Measurements from ENCODE around the gene CFAP70.
"Not testable (repeated sequence)": the region's sequence is repeated elsewhere in the genome, so short reads cannot be mapped to it uniquely, and the experiment has no call there.

CFAP70 gene

DNA sequence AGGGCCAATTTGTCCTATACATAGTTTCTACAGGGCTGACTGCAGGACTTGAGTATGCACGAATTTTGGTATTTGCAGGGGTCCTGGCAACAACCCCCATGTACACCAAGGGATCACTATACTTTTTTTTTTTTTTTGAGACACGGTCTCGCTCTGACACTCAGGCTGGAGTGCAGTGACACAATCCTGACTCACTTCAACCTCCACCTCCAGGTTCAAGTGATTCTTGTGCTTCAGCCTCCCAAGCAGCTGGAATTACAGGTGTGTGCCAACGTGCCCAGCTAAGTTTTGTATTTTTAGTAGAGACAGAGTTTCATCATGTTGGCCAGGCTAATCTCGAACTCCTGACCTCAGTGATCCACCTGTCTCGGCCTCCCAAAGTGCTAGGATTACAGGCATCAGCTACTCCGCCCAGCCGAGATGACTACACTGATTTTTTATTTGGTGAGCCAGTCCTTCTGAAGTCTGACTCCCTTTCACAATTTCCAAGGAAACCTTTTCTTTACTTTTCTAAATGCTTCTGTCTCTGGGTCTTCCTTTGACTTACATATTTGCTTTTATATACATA is 19.8 kb downstream of the CFAP70 start:
- no peak for DNase-seq

- DNase-seq, result no peak
Measured at GRCh38 chr10:73333202-73333601, 25.5 kb downstream of the CFAP70 start.

DNA sequence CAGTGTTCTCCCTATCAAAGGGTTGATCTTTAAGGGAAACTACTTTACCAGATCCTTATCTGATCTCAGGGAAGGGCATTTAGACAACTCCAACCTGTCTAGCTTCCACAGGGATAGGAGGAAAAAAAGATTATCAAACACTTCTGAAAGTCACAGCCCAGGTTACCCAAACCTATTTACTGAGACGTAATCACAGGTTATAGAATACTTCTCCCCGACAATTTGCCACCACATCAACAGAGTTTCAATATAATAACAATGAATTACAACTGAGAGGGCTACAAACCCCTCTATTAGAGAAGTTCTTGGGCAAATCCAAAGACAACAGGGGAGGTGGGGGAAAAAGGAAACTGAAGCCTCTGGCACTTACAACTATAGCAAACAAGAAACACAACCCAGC is 26.3 kb downstream of the CFAP70 start:
- no peak for DNase-seq

- DNase-seq, result not testable (repeated sequence)
Measured at GRCh38 chr10:73328523-73328922, 30.1 kb downstream of the CFAP70 start.

GRCh38 chr10:73325290-73325689 is 33.4 kb downstream of the CFAP70 start:
- not testable (repeated sequence) for DNase-seq

GRCh38 chr10:73323582-73323981 is 35.1 kb downstream of the CFAP70 start:
- not testable (repeated sequence) for DNase-seq

DNA sequence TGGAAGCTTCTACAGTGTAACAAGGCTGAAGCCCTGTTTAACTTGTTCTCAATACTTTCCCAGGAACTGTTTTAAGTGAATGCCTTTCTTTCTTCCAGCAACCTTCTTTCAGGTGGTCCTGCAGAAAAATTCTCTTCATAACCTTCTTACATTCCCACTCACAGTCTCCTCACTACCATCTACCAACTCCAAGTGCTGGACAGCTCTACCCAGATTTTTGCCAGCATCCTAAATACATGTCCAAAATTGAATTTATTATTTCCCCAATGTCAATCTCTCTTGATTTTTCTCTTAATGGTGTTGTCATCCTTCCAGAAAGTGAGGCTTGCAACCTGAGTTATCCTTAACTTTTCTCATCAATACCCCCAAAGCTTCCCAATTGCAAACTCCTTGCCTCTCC is 48.2 kb downstream of the CFAP70 start:
- DNase-seq, result no peak

- no peak for DNase-seq
Measured at GRCh38 chr10:73307203-73307800, 51.4 kb downstream of the CFAP70 start.

DNA sequence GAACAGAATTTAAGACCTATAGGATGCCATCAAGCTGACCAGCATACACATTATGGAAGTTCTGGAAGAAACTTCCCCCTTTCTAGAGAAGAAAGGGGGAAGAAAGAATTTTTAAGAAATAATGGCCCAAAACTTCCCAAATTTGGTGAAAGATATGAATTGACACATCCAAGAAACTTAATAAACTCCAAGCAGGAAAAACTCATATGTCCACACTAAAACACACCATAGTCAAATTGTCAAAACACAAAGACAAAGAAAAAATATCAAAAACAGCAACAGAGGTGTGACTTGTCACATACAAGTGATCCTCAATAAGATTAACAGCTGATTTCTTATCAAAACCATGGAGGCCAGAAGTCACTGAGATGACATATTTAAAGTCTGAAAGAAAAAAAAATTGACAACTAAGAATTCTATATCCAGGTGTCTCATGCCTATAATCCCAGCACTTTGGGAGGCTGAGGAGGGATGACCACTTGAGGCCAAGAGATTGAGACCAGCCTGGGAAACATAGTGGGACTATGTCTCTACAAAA is 52.4 kb downstream of the CFAP70 start:
- no peak for DNase-seq

DNA sequence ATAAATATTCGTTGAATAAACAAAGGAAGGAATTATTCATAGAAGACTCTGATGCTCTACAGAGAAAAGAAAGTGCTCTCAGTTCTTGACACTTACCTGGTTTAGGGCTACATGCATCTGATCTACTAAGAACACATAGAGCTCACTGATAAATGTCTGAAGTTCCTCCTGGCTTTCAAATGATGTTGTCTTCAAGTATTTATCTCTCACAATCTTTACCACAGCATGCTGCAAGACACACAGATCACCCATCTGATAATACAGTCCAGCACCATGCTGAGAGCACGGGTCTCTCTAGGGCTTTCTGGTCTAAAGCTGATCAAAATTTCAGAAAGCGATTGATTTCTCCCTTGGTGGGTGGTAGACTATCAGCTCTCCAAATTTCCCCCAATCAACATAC is 61.7 kb downstream of the CFAP70 start:
- no peak for DNase-seq

- no peak for DNase-seq
Measured at GRCh38 chr10:73293461-73293860, 65.2 kb downstream of the CFAP70 start.

DNA sequence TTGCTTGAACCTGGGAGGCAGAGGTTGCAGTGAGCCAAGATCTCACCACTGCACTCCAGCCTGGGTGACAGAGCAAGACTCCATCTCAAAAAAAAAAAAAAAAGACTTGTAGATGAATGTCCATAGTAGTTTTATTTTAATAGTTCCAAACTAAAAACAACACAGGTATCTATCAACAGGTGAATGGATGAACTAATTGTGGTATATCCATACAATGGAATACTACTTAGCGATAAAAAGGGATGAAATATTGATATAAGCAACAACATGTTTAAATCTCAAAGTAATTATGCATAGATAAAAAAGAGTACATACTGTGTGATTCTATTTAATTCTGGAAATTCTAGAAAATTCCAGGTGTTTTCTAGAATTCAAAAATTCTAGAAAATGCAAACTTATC is 68.7 kb downstream of the CFAP70 start:
- DNase-seq, result no peak

GRCh38 chr10:73287441-73287840 is 71.2 kb downstream of the CFAP70 start:
- no peak for DNase-seq

DNA sequence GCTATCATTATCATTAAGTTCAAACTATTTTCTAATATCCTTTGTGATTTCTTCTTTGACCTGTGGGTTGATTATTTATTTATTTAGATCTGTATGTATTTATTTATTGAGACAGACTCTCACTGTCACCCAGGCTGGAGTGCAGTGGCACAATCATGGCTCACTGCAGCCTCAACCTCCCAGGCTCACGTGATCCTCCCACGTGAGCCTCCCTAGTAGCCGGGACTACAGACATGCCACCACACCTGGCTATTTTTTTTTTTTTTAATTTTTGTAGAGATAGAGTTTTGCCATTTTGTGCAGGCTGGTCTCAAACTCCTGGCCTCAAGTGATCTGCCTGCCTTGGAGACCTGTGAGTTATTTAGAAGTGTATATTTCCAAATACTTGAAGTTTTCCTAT is 77.6 kb downstream of the CFAP70 start:
- DNase-seq, result no peak

DNA sequence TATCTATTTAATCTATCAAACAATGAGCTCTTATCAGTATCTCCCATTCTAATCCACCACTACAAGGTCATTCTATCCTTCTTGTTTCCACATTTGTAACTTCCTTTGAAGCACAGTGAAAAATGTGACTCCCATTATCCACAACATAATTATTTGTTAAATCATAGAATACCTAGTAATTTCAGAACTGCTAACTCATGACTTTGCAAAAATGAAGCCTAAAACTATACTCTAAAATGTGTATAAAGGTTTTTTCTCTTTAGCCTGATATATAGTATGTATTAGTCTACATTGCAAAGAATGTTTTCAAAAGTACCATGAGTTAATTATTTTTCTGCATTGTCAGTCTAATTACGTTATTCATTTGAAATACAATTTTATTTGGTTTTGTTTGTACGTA is 94.2 kb downstream of the CFAP70 start:
- DNase-seq, result no peak

GRCh38 chr10:73263693-73264347 is 94.8 kb downstream of the CFAP70 start:
- DNase-seq, result no peak

DNA sequence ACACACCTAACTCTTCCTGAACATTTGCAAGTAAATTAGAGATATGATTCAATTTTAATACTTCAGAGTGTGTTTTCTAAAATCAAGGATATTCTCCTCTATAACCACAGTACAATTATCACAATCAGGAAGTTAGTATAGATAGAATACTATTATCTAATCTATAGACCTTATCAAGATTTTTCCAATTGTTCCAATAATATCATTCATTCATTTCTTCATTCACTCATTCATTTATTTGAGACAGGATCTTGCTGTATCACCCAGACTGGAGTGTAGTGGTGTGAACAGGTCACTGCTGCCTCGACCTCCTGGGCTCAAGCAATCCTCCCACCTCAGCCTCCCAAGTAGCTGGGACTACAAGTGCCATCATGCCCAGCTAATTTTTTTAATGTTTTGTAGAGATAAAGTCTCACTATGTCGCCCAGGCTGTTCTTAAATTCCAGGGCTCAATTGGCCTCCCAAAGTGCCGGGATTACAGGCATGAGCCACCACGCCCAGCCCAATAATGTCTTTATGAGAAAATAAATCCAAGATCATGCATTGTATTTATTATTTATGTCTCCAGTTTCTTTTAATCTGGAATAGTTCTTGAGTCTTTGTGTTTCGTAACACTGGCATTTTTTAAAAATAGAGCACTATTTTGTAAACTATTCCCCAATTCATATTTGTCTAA is 95.6 kb downstream of the CFAP70 start:
- DNase-seq, result no peak

- DNase-seq, result no peak
Measured at GRCh38 chr10:73262105-73262730, 96.4 kb downstream of the CFAP70 start.

DNA sequence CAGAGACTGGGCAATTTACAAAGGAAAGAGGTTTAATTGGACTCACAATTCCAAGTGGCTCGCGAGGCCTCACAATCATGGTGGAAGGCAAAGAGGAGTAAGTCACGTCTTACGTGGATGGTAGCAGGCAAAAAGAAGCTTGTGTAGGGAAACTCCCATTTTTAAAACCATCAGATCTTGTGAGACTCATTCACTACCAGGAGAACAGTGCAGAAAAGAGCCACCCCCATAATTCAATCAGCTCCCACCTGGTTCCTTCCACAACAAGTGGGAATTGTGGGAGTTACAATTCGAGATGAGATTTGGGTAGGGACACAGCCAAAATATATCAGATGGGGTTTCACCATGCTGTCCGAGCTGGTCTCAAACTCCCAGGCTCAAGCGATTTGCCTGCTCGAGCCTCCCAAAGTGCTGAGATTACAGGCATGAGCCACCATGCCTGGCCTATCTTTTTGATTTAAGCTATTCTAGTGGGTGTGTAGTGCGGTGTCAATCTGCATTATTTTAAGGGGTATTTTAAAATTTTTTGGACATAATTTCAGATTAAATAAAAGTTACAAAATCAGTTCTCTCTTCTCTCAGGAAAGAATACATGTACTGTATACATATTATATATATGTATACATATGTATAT is 97.2 kb downstream of the CFAP70 start:
- DNase-seq, result no peak

DNA sequence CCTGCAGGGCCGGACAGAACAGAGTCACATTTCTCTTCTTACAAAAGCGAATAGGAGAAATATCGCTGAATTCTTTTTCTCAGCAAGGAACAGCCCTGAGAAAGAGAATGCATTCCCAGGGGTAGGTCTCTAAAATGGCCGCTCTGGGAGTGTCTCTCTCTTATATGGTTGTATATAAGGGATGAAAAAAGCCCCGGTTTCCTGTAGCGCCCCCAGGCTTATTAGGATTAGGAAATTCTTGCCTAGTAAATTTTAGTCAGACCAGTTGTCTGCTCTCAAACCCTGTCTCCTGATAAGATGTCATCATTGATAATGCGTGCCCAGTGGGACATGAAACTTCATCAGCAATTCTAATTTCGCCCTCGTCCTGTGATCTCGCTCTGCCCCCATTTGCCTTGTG is 100.1 kb downstream of the CFAP70 start:
- DNase-seq, result not testable (repeated sequence)

- no peak for DNase-seq
Measured at GRCh38 chr10:73253225-73253555, 105.5 kb downstream of the CFAP70 start.

DNA sequence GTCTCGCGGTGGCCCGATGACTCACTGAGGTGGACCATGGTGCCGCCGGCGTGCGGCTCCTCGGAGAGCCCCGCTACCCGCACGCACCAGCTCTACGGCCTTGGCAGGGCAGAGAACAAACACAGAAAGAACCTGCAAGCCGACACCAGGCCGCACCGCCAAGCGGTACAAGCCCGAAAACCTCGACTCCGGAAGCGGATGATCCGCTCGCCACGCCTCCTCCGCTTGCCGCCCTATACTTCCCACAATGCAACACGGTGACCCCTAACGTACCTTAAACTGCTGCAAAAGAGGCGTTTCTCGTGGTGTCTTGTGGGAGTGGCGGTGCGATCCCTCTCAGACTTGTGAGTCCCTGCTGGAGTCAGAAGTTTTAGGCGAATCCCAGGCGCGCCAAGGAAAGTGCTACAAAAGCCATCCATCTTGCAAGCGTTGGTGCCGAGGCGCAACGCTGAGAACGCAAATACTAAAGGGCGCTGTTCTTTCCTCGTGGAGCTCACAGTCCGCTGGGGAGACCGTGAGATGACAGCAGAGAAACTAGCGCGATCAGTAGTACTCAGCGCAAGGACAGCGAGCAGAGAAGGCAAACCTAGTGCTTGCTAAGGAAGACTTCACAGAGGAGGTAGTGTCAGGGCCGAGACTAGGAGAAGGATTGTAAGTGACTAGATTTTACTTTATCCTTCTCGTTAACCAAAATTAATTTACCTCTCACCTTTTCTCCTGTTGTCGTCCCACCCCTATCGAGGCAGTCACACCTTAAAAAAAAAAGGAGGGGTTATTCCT is 106.0 kb downstream of the CFAP70 start, which contains the start of gene MRPS16:
MRPS16 (minus strand) TSS at position 200 of the 780 bp plus-strand sequence; CDS start at position 38, 162 bp downstream.
- DNase-seq, result peak; percentile 91

Data from effector CD8-positive, alpha-beta T cell (primary cell).